GM18517 (cell line): ENCODE data around the gene ELF5.

Source experiments
- ATAC-seq: cut with Tn5 transposase; IDR thresholded peaks from one replicate; pipeline ENCODE4 v1.9.1; 2021; ENCODE audit warnings: mild to moderate bottlenecking, moderate library complexity; ENCODE audit not compliant: unreplicated experiment

Gene ELF5

DNA sequence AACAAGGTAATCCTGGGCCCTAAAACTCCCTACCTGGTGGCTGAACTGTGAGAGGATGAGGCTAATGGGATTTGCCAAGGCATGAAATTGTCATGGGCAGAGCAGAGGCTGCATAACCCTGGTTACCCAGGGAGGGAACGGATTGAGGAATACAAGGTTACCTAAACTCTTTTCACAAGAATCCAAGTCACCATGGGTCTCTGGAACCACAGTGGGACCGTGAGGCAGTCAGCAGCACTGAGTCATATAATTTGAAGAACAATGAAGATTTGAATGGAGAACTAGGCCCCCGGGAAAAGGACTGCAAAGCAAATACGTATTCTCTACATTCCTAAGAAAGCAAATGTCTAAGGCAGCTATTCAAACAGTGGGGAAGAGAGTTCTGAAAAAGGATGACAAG lies 55.1 kb downstream of the ELF5 start:
- ATAC-seq = no peak

DNA sequence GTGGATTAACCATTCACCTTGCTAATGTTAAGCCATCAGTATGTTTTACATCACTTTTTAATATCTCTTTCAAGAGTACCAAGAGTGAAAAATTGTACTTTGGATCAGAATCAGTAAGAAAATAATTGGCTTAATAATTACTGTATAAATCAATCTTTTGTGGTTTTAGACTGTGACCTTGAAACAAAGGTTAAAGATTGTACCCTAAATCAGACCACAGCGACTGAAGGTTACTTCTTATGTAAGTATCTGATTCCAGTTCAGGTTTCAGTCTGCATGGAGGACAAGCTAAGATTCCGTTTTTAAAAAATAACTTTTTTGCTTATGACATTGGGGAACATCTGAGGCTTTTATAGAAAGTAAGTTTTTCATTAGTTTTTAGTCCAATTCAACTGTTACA lies 56.0 kb downstream of the ELF5 start:
- no peak for ATAC-seq

DNA sequence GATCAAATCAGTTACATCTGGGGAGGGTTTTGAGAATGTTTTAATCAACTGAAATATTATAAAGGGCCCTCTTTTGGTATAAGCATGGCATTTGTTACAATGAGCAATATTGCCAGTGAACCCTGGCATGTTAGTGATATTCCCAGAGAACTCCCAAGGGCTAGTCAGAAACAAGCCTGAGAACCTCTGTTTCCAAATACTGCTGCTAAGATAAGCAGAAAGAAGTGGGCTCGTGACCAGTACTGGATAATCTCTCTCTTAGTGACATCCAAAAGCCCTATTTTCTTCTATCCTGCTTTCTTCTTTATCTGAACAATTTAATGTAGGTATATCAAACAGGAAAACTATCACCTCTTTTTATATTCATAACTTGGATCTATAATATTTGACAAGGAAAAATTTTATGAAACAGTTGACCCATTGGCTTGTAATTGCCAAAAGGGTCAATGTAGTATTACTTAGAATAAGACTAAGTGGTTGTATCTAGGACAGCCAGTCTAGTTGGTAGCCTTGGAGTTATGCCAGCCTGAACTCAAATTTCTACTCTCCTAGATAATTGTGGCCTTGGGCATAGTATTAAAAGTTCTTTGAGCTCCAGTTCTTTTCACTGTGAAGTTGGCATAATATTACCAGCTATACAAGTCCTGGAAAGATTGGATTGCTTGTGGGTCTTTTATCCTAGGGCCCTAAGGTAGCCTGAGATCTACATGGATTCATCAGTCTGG lies 59.1 kb downstream of the ELF5 start:
- no peak for ATAC-seq

DNA sequence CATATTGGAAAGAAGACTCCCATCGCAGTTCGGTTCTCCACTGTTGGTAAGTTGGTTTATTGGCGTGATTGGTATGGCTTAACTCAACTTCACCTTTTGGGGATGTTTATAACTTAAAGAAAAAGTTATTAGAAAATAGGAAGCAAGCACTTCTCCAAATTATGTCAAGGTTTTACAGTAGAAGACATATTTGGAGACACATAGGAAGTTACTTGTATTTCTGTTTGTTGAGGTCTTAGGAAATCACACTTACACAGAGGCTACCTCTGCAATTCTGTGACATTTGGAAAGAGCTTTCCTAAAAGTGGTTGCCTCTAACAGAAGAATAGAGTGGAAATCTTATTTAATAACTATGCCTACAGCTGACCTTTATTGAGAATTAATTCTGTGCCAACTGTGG lies 62.5 kb downstream of the ELF5 start:
- no peak for ATAC-seq

DNA sequence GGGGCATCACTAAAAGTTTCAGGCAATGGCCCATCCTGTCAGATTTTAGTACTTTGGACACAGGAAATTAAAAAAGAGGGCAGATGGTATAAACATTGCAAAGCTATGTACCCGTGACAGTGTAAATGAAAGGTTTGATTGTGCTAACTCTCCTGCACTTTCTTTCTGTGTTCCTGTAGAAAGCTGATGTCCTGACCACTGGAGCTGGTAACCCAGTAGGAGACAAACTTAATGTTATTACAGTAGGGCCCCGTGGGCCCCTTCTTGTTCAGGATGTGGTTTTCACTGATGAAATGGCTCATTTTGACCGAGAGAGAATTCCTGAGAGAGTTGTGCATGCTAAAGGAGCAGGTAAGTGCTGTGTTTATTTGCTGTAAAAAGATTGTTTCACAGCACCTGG lies 64.6 kb downstream of the ELF5 start:
- no peak for ATAC-seq

DNA sequence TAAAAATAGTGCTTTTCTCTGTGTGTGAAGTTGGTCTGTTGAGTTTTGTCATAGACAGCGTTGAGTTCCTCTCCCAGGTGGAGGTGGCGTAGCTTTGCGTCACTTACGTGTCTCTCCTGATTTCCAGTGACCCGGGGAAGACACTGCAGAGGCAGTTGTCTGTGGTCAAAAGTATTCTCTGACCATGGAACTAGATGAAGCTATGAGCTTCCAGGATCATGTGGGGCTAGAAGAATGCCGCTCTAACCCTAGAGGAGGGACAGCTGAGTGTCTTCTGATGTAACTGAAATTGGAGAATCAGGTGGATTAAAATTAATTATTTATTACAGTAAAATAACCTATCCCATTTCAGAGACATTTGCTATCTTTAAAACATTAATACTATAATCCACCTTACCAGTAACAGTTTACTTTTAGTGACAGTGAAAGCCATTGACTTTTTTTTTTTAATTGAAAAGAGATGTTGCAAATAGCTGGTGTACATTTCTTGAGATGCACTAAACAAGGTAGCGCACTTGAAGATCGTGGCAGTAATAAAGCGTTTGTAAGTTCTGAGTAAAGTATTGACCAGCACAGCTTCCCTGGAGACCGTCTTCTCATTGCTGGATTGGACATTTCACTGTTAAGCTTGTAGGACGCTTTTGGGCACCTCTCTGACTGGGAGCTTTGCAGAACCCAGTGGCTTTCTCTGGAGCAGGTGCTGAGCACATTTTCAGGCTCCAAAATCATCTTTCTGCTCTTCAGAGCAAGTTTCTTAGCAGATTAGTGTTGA lies 65.2 kb downstream of the ELF5 start:
- no peak for ATAC-seq

DNA sequence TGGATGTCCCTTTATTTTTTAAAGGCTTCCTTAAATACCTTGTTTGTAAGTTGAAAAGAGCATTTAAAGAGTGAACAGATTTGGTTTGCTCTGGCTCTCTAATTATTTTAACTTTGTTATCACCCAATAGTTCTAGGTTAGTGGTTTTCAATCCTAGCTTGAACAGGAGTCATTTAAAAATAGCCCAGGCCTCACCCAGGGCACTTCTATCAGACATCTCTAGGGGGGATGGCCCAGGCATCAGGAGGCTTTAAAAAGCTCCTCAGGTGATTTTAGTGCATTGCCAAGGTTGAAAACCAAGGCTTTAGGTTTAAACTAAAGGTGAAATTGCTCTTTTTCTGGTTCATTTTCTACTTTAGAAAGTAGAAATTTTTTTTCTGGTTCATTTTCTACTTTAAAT lies 66.5 kb downstream of the ELF5 start:
- ATAC-seq = no peak

DNA sequence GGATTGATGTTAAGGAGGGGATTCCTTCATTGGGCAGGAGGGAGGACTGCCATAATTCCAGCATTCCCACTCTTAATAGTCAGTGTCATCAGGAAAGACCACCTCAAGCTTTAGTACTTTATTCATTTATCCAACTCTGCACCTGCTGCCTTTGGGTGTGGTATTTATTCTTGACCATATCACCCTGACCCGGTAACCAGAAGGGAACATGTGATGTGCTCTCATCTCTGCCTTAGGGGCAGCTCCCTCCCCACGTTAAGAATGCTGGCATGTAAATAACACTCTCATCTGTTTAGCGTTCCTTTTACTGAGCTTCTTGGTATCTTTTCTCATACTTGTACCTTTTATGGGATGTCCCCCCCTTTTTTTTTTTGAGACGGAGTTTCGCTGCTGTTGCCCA lies 67.2 kb downstream of the ELF5 start:
- ATAC-seq = no peak

DNA sequence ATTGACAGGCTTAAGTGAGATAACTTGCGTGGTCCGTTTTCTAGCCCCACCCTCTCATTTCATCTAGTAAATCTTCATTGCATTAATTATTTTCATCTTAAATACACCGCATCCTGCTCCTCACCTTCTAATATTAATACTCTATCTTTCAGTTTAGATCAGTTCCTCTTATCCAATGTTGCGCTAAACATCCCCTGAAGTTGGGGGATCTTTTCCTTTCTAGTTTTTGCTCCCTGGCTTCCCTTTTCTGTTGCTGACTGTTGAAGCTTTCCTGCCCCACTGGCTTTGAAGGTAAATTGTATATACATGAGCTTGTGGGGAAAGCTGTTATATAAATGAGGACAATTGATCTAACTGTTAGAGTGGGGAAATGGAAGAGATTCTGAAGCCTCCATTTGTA lies 67.6 kb downstream of the ELF5 start:
- ATAC-seq = no peak

DNA sequence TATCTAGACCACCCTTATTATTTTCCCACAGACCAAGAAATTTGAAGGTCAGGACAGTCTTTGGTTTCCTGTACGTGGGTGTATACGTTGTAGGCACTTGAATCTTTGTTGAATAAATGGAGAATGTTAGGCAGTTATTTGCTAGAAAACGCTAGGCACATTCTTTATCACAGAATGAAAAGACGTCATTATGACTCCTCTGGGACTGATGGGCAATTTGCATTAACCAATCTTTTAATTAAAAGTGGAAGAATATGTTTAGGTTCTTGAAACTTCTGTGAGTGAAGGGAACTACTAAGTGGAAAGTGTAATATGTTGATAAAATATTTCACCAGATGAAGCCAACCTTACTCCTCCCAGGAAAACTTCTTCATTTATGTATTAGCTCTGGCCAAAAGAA lies 69.2 kb downstream of the ELF5 start:
- no peak for ATAC-seq

DNA sequence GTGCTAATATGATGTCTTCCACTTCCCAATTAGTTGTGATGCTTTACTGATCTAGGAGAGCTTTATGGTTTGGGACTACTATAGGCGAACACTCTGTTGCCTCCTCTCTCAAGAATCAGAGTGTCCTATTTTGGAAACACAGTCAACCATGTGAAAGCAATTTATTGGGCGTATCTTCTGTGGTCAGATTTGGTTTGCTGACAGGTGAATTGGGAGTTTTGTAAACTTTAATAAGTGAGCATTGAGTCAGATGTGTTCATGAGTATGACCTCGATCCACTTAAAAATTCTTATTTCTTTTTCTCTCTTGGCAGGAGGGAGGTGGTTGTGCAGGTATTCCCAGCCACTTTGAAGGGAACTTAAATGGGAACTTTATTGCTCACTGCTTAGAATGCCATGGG lies 70.5 kb downstream of the ELF5 start:
- ATAC-seq = no peak

DNA sequence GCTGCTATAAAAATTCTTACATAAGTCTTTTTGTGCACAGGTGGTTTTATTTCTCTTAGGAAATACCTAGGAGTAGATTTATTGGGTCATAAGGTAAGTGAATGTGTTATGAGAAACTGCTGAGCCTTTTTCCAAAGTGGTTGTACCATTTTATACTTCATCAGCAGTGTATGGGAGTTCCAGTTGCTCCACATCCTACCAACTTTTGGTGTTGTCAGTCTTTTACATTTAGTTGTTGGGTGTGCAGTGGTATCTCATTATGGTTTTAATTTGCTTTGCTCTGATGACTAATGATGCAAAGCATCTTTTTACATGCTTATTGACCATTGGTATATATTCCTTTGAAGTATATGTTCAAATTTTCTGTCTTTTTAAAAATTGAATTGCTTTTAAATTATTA lies 71.8 kb downstream of the ELF5 start:
- no peak for ATAC-seq

DNA sequence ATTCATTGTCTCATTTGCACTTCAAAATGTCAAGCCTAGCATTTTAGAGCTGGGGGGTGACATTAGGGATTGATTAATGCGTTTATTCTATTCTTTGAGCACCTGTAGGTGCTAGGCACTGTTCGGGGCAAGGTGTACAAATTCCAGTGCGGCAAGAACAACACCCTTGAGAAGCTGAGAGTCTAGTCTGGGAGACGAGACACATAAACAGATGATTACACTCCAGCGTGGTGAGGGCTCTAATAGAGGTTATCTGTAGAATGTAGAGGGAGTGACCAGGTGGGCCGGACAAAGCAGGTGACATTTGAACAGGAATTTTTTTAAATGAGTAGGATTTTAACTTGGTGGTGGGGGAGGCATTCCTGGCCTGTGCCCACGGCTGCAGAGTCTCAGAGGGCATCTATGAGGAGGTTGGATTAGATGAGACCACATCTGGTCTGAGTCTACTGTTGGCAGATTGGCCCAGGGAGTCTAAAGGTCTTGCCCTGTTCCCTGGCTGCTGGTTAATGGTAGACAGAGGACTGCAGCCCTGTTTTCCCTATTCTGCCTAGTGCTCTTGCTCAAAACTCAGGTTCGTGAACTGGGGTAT lies 73.9 kb downstream of the ELF5 start:
- ATAC-seq = no peak

DNA sequence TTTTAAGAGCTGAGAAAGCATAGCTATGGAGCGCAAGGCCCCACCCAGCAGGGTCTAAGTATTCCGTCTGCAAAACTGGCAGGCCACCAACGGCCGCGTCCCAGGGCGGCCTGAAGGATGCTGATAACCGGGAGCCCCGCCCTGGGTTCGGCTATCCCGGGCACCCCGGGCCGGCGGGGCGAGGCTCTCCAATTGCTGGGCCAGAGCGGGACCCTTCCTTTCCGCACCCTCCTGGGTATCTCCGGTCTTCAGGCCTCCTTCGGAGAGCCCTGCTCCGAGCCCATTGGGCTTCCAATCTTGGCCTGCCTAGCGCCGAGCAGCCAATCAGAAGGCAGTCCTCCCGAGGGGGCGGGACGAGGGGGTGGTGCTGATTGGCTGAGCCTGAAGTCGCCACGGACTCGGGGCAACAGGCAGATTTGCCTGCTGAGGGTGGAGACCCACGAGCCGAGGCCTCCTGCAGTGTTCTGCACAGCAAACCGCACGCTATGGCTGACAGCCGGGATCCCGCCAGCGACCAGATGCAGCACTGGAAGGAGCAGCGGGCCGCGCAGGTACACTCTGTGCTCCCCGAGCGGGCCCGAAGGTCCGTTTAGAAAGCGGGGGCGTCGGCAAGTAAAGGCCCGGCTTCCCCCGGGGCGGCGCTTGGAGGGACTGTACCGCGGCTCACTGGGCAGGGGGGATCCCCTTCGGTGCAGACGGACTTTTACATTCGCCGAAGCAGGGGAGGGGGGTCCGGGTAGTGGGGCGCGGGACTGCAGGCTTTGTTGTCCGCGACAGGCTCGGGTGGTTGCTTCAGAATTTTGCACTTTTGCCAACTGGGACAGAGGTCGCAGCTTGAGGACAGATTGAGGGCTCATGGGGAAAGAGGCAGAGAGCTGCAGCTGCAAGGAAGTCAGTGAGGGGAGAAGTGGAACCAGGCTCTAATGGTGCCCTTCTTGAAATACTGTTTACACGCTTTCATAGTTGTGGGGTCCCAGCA lies 74.8 kb downstream of the ELF5 start, which contains the start of gene CAT:
Gene CAT, plus strand, starts transcription at position 406 of the 979 bp plus-strand sequence. Its CDS starts 80 bp downstream, at position 486.
- peak; percentile 98 for ATAC-seq

DNA sequence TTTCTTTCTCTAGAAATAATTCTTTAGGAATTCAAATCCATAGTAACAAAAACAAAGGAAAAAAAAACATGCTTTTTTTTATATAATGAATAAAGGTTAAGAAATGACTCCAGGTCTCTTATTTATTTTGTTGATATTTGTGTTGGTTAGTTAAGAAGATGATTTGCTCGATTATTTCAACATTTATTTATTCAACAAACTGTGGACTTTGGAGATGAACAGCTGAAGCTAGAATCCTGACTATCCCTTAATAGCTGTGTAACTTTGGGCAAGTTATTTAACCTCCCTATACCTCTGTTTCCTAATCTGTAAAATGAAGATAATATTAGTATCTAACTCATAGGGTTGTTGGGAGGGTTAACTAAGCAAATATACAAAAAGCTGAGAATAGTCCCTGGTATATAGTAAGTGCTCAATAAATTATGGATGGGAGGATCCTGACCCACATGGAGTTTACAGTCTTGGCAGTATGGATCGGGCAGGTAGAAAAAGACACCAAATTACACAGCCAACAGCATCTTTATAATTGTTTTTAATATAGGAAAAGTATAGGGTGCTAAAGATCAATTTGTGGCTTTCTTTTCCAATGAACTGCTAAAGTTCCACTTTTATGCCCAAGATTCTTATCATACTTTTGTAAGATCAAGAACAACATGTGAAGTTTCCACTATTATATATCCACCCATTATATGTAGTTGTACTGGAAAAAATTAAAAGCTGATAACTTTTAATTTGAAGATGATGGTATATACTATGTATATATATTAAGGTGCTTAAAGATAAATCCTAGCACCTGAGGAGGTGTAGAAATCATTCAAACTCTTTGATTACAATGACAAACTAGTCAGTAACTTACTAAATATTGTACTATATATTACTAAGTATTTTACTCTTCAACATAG lies 76.1 kb downstream of the ELF5 start:
- no peak for ATAC-seq

DNA sequence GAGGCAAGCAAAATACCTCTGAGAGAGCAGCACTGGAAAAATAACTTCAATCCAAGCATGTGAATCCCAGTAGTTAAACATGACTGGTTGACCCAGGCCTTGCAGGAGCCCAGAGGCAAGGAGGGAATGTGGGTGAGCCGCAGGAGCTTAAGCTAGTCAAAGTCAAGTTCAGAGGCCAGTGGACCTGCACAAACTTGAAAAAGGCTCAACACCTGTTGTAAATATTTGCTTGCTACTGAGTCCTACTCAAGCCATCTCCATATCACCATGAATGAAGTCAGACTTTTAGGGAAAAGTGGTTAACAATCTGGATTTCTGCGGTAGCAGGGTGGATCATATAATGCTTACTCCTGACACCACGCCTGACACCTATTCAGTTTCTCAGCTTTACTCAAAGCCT lies 79.7 kb downstream of the ELF5 start:
- ATAC-seq = no peak

DNA sequence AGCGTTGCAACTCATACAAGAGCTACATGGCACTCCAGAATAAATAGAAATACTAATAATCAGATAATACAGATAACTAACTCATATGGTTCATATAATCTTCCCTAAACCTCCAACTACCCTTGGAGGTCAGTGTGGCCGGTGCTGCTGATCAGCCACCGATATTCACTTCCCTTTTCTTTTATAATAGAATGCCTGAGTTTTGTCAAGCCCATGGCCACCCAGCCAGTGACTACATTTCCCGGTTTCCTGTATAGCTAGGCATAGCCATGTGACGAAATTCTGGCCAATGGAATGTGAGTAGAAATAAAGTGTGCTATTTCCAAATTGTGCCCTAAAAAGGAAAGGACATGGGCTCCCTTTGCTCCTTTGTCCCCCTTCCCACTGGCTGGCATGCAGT lies 80.8 kb downstream of the ELF5 start:
- ATAC-seq = no peak

DNA sequence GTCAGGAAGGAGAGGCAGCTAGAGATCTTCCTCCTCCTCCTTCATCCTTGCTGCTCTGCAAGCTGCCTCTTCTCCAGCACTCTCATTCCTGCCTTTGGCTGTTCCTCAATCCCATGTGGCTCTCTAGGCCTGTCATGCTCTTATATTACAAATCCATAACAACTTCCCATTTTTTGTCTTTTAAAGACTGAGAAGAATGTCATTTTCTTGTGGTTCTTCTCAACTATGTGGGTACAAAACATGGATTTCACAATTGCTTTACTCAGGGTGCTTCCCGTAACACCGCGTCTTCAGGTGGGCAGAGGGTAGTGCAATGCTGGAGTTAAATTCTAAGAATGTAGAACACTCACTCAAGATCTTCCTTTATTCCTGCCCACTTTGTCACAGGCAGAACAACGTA lies 81.6 kb downstream of the ELF5 start:
- no peak for ATAC-seq
